KMS-11 (cell line): Measurements from ENCODE around the gene GRIPAP1.

Experiments
- H2AFZ ChIP-seq: fragments of 200-600 bp; sonication (generic); 2 replicates; pipeline ENCODE4 v1.6.1; 2016; ENCODE audit warnings: antibody characterized with exemption, mixed run types, low read depth
- H3K27ac ChIP-seq: fragments of 200-600 bp; sonication (generic); 2 replicates; pipeline ENCODE4 v1.6.1; 2016; ENCODE audit warnings: mild to moderate bottlenecking, mixed run types
- H3K27me3 ChIP-seq: fragments of 200-600 bp; sonication (generic); 2 replicates; pipeline ENCODE4 v1.6.1; 2017; ENCODE audit warnings: mild to moderate bottlenecking, low read depth, mixed run types, moderate library complexity; ENCODE audit not compliant: insufficient read depth
- H3K36me3 ChIP-seq: fragments of 200-600 bp; sonication (generic); 2 replicates; pipeline ENCODE4 v1.6.1; 2017; ENCODE audit warnings: mild to moderate bottlenecking, mixed run types; ENCODE audit not compliant: insufficient read depth
- H3K4me1 ChIP-seq: fragments of 200-600 bp; sonication (generic); 2 replicates; pipeline ENCODE4 v1.6.1; 2016; ENCODE audit warnings: mild to moderate bottlenecking, low read depth, mixed run types; ENCODE audit not compliant: poor library complexity, severe bottlenecking
- H3K4me2 ChIP-seq: fragments of 200-600 bp; sonication (generic); 2 replicates; pipeline ENCODE4 v1.7.0; 2016; ENCODE audit warnings: mild to moderate bottlenecking, mixed run types
- H3K4me3 ChIP-seq: fragments of 200-600 bp; sonication (generic); IDR thresholded peaks from 2 replicates; pipeline ENCODE4 v1.6.1; 2017; ENCODE audit warnings: low read depth, low read length, mixed read lengths; ENCODE audit not compliant: insufficient read depth
- H3K79me2 ChIP-seq: fragments of 200-600 bp; sonication (generic); 2 replicates; pipeline ENCODE4 v1.6.1; 2016; ENCODE audit warnings: low read depth, mixed run types; ENCODE audit not compliant: insufficient read depth
- H3K9ac ChIP-seq: fragments of 200-600 bp; sonication (generic); 2 replicates; pipeline ENCODE4 v1.6.1; 2016; ENCODE audit warnings: mild to moderate bottlenecking, mixed run types
- H4K20me1 ChIP-seq: fragments of 200-600 bp; sonication (generic); 2 replicates; pipeline ENCODE4 v1.6.1; 2016; ENCODE audit warnings: mild to moderate bottlenecking, mixed run types; ENCODE audit not compliant: insufficient read depth
- CTCF ChIP-seq: fragments of 200-600 bp; sonication (generic); conservative IDR thresholded peaks from 2 replicates; pipeline ENCODE4 v1.6.1; 2017; ENCODE audit warnings: low read depth, mild to moderate bottlenecking, antibody characterized with exemption, low read length, moderate library complexity, mixed read lengths

GRIPAP1 gene

GRCh38 chrX:49041744-49042580, 39.9 kb upstream of the GRIPAP1 start:
- peak overlapping the region; percentile 74; the same call in 1 of the 2 replicates for H3K9ac ChIP-seq
- H3K79me2 ChIP-seq: peaks cover 26% of the 10 kb centered on the region
- H3K4me1 ChIP-seq: peaks cover 26% of the 10 kb centered on the region
- H3K27me3 ChIP-seq: no peaks in the 10 kb centered on the region
- H3K36me3 ChIP-seq: no peaks in the 10 kb centered on the region
- H2AFZ ChIP-seq: peak overlapping the region; percentile 36; the same call in 1 of the 2 replicates
- no peak for TF ChIP-seq CTCF
- H4K20me1 ChIP-seq: no peaks in the 10 kb centered on the region
- H3K27ac ChIP-seq: peak overlapping the region; percentile 68
- H3K4me2 ChIP-seq: peak overlapping the region; percentile 56
- H3K4me3 ChIP-seq: no peak overlapping the region

DNA sequence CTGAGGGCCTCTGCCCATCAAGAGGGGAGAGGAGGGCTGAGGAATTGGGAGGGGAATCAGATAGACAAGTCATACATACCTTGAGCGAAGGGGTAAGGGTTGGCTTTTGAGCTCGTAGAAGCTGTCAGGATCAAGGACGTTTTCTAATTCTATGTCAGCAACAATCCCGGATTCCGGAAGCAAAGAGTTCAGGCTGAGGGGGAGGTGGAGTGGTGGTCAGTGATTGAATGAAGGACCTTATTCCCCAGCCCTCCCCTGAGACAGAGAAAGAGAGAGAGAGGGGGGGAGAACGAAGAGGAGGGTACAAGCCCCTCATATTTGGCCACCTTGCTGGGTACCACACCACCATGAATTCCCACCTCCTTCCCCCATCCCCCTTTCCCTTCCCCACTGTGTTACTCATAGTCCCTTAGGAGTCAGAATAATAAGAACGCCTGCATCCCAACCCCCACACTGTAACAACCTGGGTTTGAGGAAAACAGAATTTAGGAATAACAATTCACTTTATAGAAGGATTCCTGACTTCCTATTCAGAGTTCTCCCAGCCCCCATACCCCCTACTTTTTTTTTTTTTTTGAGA, 38.4 kb upstream of the GRIPAP1 start:
- TF ChIP-seq CTCF: no peak
- peaks cover 26% of the 10 kb centered on the region for H3K4me1 ChIP-seq
- no peak overlapping the region for H2AFZ ChIP-seq
- no peaks in the 10 kb centered on the region for H3K36me3 ChIP-seq
- H3K4me2 ChIP-seq: peak overlapping the region; percentile 53
- no peaks in the 10 kb centered on the region for H4K20me1 ChIP-seq
- H3K4me3 ChIP-seq: no peak overlapping the region
- no peaks in the 10 kb centered on the region for H3K27me3 ChIP-seq
- peak overlapping the region; percentile 67 for H3K27ac ChIP-seq
- H3K9ac ChIP-seq: peak overlapping the region; percentile 32; the same call in 1 of the 2 replicates
- H3K79me2 ChIP-seq: peaks cover 26% of the 10 kb centered on the region

DNA sequence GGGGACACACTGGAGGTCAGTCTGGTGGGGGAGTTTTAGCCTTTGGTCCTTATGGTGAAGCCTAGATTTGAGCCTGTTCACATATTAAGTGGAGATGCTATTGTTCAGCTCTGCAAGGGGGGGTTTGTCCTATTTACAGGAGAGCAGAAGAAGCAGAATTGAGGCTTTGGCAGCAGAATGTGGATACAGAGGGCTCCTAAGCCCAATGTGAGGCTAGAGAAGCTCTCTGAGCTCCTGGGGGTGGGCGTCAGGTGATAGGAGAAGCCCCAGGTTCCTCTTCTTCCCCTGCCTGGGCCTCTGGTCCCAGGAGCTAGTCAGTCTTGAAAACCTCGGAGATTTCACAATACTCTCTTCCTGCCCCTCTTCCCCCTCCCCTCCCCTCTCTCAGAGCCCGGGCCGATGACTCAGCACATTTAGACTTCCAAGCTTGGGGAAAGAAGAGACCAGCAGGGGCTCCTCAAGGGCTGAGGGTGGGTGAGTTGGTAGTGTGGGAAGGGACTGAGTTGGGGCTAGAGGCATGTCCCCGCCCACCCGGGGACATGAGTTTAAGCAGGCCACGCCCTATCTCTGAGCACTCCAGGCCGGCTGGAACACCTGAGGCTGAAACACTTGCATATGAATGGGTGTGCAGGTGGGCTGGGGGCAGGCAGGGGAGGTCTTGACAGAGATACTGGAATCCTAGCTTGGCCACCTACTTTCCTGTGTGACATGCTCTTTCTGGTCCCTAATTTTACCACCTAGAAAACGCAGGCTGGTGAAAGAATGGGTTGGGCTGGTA, 37.7 kb upstream of the GRIPAP1 start:
- peak overlapping the region; percentile 32; the same call in 1 of the 2 replicates for H3K9ac ChIP-seq
- no peaks in the 10 kb centered on the region for H4K20me1 ChIP-seq
- H3K4me3 ChIP-seq: no peak overlapping the region
- no peaks in the 10 kb centered on the region for H3K36me3 ChIP-seq
- no peaks in the 10 kb centered on the region for H3K27me3 ChIP-seq
- peaks cover 26% of the 10 kb centered on the region for H3K79me2 ChIP-seq
- H3K4me1 ChIP-seq: peaks cover 26% of the 10 kb centered on the region
- H3K27ac ChIP-seq: peak overlapping the region; percentile 67
- H2AFZ ChIP-seq: peak overlapping the region; percentile 26; the same call in 1 of the 2 replicates
- peak overlapping the region; percentile 53 for H3K4me2 ChIP-seq
- TF ChIP-seq CTCF: no peak

DNA sequence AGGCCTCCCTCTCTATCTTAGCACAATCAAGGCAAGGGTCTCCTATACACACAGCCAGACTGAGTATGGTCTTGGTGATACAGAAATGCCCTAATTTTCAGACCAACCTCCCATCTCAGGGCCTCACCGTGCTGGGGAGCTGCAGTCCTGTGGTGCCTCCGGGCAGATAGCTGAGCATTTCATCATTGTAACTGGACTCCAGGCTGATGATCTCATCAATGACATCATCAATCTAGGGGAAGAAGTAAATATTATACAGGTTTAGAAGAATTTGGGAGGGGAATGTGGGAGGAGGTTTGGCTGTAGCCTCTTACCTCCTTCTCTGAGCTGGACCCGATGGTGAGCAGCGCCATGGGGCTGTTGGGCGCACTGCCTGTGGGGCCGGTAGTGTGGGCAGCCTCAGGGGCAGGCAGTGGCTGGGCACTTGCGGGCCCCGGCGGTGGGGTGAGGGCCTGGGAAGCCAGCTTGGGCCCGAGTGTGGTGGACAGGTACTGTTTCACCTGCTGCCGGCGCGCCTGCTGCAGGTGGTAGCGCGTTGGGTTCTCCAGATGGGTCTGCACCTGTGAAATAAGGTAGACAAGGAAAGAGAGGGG, 35.9 kb upstream of the GRIPAP1 start:
- Histone ChIP-seq H3K4me1 (peaks cover 26% of the 10 kb centered on the region), H3K4me3 (no peak overlapping the region), H3K27ac (no peak overlapping the region), H3K36me3 (no peaks in the 10 kb centered on the region), H3K79me2 (peaks cover 26% of the 10 kb centered on the region), H3K4me2 (no peak overlapping the region), H2AFZ (no peak overlapping the region), H4K20me1 (no peaks in the 10 kb centered on the region), H3K9ac (no peak overlapping the region), H3K27me3 (no peaks in the 10 kb centered on the region)
- TF ChIP-seq CTCF: no peak
